ENCODE measurements around the gene ATG5. TPM values are rescaled to one million over a fixed set of nuclear protein-coding genes. Genes with fewer than 3 reads are reported as not detected.

Gene ATG5
- total and polyA plus RNA-seq, 9 of the 15 experiments (the other 6 are each of a cell fraction or from before 2014, with no cell fraction given), result 29.0 to 80.0 (median 53.2) TPM

DNA sequence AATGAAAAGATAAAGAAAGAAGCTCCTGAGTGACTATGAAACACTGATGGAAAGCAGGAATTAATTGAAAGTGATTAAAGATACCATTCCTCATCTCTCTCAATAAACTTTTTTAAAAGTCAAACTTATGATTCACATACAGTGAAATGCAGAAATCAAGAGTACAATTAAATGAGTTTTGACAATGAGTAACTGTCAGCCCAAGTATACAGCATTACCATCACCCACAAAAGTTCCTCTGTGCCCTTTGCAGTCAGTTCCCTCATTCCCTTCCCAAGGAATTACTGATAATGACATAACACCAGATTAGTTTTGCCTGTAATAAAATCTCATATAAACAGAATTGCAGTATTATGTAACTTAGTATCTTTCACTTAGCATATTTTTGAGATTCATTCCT, 44.5 kb downstream of the ATG5 start (continued):
- TF ChIP-seq, protein P1, sequence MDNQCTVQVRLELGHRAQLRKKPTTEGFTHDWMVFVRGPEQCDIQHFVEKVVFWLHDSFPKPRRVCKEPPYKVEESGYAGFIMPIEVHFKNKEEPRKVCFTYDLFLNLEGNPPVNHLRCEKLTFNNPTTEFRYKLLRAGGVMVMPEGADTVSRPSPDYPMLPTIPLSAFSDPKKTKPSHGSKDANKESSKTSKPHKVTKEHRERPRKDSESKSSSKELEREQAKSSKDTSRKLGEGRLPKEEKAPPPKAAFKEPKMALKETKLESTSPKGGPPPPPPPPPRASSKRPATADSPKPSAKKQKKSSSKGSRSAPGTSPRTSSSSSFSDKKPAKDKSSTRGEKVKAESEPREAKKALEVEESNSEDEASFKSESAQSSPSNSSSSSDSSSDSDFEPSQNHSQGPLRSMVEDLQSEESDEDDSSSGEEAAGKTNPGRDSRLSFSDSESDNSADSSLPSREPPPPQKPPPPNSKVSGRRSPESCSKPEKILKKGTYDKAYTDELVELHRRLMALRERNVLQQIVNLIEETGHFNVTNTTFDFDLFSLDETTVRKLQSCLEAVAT (IDR thresholded peaks at IDR 0.05), result no peak

DNA sequence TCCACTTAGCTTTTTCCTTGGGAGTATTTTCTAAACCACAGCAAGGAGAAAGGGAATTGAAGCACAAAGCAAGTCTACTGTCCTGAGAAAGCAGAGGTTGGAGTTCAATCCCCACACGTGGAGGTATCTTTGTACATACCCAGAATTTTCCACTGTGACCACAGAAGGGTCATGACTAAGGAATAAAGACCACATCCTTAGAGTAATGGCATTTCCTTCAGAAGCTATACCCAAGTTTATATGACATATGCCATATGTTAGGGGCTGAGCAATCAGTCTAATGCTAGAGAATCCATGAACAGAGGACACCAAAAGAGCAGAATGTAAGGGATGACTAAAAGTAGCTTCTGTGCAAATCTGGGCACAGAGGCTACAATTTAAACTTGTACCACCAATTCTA, 46.4 kb downstream of the ATG5 start:
- Histone ChIP-seq H3K9me1 (ENCODE audit: control insufficient read depth, insufficient read depth, low read length) (no peaks in the 10 kb centered on the region), H3K9me3 (replicated peaks; ENCODE audit: control insufficient read depth, insufficient read depth, low read depth, low read length) (no peaks in the 10 kb centered on the region), H2AFZ (ENCODE audit: low read depth, low read length) (no peak overlapping the region), H3K4me1 (replicated peaks in 1 of 2; ENCODE audit: control insufficient read depth in 2 of 2, insufficient read depth in 2 of 2, low read length in 2 of 2) (no peaks in the 10 kb centered on the region), H3K4me3 (no peak overlapping the region), H3K79me2 (ENCODE audit: control insufficient read depth, insufficient read depth, low read length) (peaks cover 34% of the 10 kb centered on the region), H3K27me3 (ENCODE audit: control insufficient read depth in 2 of 2, insufficient read depth in 2 of 2, low read length in 2 of 2) (no peaks in the 10 kb centered on the region), H3K9ac (ENCODE audit: insufficient read depth in 1 of 2, low read depth in 2 of 2, low read length in 2 of 2) (no peak overlapping the region), H3K36me3 (ENCODE audit: control insufficient read depth, insufficient read depth, low read length) (peaks cover 26% of the 10 kb centered on the region), H3K27ac (ENCODE audit: extremely low read depth, low read depth, low read length) (no peak overlapping the region), H4K20me1 (replicated peaks; ENCODE audit: control insufficient read depth, insufficient read depth, low read length) (no peaks in the 10 kb centered on the region), H3K4me2 (ENCODE audit: insufficient read depth, low read length) (no peak overlapping the region)
- ChIA-PET POLR2A (interaction anchor here (1.6 kb wide), 1 partner anchor 11 kb away, joined by 4 read pairs; no protein-coding TSS in a partner anchor), CTCF (ENCODE audit: low intra/inter-chr PET ratio) (no interaction called here)
- no peak for DNase-seq (ENCODE audit: extremely low read depth in 1 of 4, low spot score in 3 of 4)
- no TSS peak for BruUV-seq (replicated peaks)
- intact Hi-C loops (cut with micrococcal nuclease), result no loop called here
- ATAC-seq, result no peak
- WGBS (ENCODE audit: insufficient coverage, low coverage, missing lambda C conversion rate), result 43% methylated on average over 1 of the region's 1 CpG
- in situ Hi-C loops (cut with MboI), result no loop called here
- no peak for FAIRE-seq
- TF ChIP-seq ZNF24 (IDR thresholded peaks at IDR 0.05), result no peak
- no peak for TF ChIP-seq KLF1 (tag; IDR thresholded peaks at IDR 0.05)
- TF ChIP-seq ZNF3 (CRISPR knock-in tag; IDR thresholded peaks at IDR 0.05), result no peak
- TF ChIP-seq ELF4 (CRISPR knock-in tag; IDR thresholded peaks at IDR 0.05), result no peak
- no peak for TF ChIP-seq BCL6 (CRISPR knock-in tag; IDR thresholded peaks at IDR 0.05)
- TF ChIP-seq CBX1 (IDR thresholded peaks at IDR 0.05; ENCODE audit: low read depth), result no peak
- no peak for TF ChIP-seq HNRNPH1 (optimal IDR thresholded peaks at IDR 0.05; ENCODE audit: low read depth, low read length)
- TF ChIP-seq SRSF9 (IDR thresholded peaks at IDR 0.05; ENCODE audit: borderline replicate concordance, low read depth, low read length), result no peak
- TF ChIP-seq ZNF431 (CRISPR knock-in tag; IDR thresholded peaks at IDR 0.05), result no peak
- TF ChIP-seq, protein P2, sequence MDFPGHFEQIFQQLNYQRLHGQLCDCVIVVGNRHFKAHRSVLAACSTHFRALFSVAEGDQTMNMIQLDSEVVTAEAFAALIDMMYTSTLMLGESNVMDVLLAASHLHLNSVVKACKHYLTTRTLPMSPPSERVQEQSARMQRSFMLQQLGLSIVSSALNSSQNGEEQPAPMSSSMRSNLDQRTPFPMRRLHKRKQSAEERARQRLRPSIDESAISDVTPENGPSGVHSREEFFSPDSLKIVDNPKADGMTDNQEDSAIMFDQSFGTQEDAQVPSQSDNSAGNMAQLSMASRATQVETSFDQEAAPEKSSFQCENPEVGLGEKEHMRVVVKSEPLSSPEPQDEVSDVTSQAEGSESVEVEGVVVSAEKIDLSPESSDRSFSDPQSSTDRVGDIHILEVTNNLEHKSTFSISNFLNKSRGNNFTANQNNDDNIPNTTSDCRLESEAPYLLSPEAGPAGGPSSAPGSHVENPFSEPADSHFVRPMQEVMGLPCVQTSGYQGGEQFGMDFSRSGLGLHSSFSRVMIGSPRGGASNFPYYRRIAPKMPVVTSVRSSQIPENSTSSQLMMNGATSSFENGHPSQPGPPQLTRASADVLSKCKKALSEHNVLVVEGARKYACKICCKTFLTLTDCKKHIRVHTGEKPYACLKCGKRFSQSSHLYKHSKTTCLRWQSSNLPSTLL (IDR thresholded peaks at IDR 0.05), result no peak
- no peak for TF ChIP-seq TCFL5 (CRISPR knock-in tag; conservative IDR thresholded peaks at IDR 0.05)
- no peak for TF ChIP-seq ZNF165 (CRISPR knock-in tag; IDR thresholded peaks at IDR 0.05; ENCODE audit: borderline replicate concordance)
- TF ChIP-seq PPARD (CRISPR knock-in tag; IDR thresholded peaks at IDR 0.05), result no peak

All from K562 (cell line).